ENCODE results near the gene HRAS. TPM values are rescaled to one million over a fixed set of nuclear protein-coding genes. Genes with fewer than 3 reads are reported as not detected.
A peak's percentile ranks its signal among the peaks of the same experiment; 100 is the strongest.

HRAS gene
- total RNA-seq, 1 donor from 2014 or later = 76.6 TPM

- H3K4me3 Mint-ChIP-seq = no peak overlapping the region
- intact Hi-C loops (cut with micrococcal nuclease) = loop anchor here (1.0 kb wide), 3 partner anchors 18 to 168 kb away; partner anchors contain the start of genes LRRC56 and PHRF1
- peaks cover 10% of the 10 kb centered on the region for H3K27me3 Mint-ChIP-seq (ENCODE audit: insufficient read depth)
- no peaks in the 10 kb centered on the region for H3K36me3 Mint-ChIP-seq (ENCODE audit: low read depth)
- H3K4me1 Mint-ChIP-seq (ENCODE audit: low read depth) = peaks cover 6% of the 10 kb centered on the region
- no peak for DNase-seq (ENCODE audit: low spot score)
- no peaks in the 10 kb centered on the region for H3K9me3 Mint-ChIP-seq
- no peak overlapping the region for H3K27ac Mint-ChIP-seq
Observed at GRCh38 chr11:555227-555779, 19.9 kb upstream of the HRAS start.

- Mint-ChIP-seq H3K4me1 (ENCODE audit: low read depth) (peaks cover under 1% of the 10 kb centered on the region), H3K4me3 (no peak overlapping the region), H3K9me3 (no peaks in the 10 kb centered on the region), H3K27me3 (ENCODE audit: insufficient read depth) (peaks cover 10% of the 10 kb centered on the region), H3K27ac (no peak overlapping the region), H3K36me3 (ENCODE audit: low read depth) (no peaks in the 10 kb centered on the region)
- DNase-seq (ENCODE audit: low spot score) = peak; percentile 71
- intact Hi-C loops (cut with micrococcal nuclease) = loop anchor here (1.0 kb wide), 4 partner anchors 17 to 169 kb away; partner anchors contain the start of genes LRRC56 and PHRF1
Observed at GRCh38 chr11:554428-555226, 19.3 kb upstream of the HRAS start.

GRCh38 chr11:553988-554340, 18.6 kb upstream of the HRAS start:
- peaks cover 11% of the 10 kb centered on the region for H3K27me3 Mint-ChIP-seq (ENCODE audit: insufficient read depth)
- H3K4me1 Mint-ChIP-seq (ENCODE audit: low read depth) = no peaks in the 10 kb centered on the region
- H3K9me3 Mint-ChIP-seq = no peaks in the 10 kb centered on the region
- intact Hi-C loops (cut with micrococcal nuclease) = loop anchor here (1.0 kb wide), 1 partner anchor 48 kb away; no protein-coding TSS in a partner anchor
- H3K27ac Mint-ChIP-seq = no peak overlapping the region
- no peak for DNase-seq (ENCODE audit: low spot score)
- H3K4me3 Mint-ChIP-seq = no peak overlapping the region
- no peaks in the 10 kb centered on the region for H3K36me3 Mint-ChIP-seq (ENCODE audit: low read depth)

- intact Hi-C loops (cut with micrococcal nuclease) = no loop called here
- Mint-ChIP-seq H3K27ac (no peak overlapping the region), H3K4me3 (no peak overlapping the region), H3K4me1 (ENCODE audit: low read depth) (no peaks in the 10 kb centered on the region), H3K9me3 (no peaks in the 10 kb centered on the region), H3K27me3 (ENCODE audit: insufficient read depth) (peaks cover 13% of the 10 kb centered on the region), H3K36me3 (ENCODE audit: low read depth) (no peaks in the 10 kb centered on the region)
- DNase-seq (ENCODE audit: low spot score) = no peak
Observed at GRCh38 chr11:553083-553987, 18.0 kb upstream of the HRAS start.

- Mint-ChIP-seq H3K27me3 (ENCODE audit: insufficient read depth) (peaks cover 6% of the 10 kb centered on the region), H3K9me3 (no peaks in the 10 kb centered on the region), H3K36me3 (ENCODE audit: low read depth) (no peaks in the 10 kb centered on the region), H3K4me1 (ENCODE audit: low read depth) (no peaks in the 10 kb centered on the region), H3K4me3 (no peak overlapping the region), H3K27ac (no peak overlapping the region)
- intact Hi-C loops (cut with micrococcal nuclease) = no loop called here
- DNase-seq (ENCODE audit: low spot score) = no peak
Observed at GRCh38 chr11:551596-551995, 16.2 kb upstream of the HRAS start.

- Mint-ChIP-seq H3K27ac (no peak overlapping the region), H3K4me3 (no peak overlapping the region), H3K4me1 (ENCODE audit: low read depth) (no peaks in the 10 kb centered on the region), H3K36me3 (ENCODE audit: low read depth) (no peaks in the 10 kb centered on the region), H3K9me3 (no peaks in the 10 kb centered on the region), H3K27me3 (ENCODE audit: insufficient read depth) (peaks cover 3% of the 10 kb centered on the region)
- DNase-seq (ENCODE audit: low spot score) = no peak
- intact Hi-C loops (cut with micrococcal nuclease) = no loop called here
Observed at GRCh38 chr11:551131-551530, 15.8 kb upstream of the HRAS start.

- H3K27ac Mint-ChIP-seq = no peak overlapping the region
- H3K27me3 Mint-ChIP-seq (ENCODE audit: insufficient read depth) = peaks cover 3% of the 10 kb centered on the region
Observed at GRCh38 chr11:550746-551085, 15.3 kb upstream of the HRAS start.

GRCh38 chr11:550021-550745, 14.8 kb upstream of the HRAS start:
- intact Hi-C loops (cut with micrococcal nuclease) = no loop called here
- no peak overlapping the region for H3K4me3 Mint-ChIP-seq
- H3K27ac Mint-ChIP-seq = no peak overlapping the region
- DNase-seq (ENCODE audit: low spot score) = no peak
- no peaks in the 10 kb centered on the region for H3K36me3 Mint-ChIP-seq (ENCODE audit: low read depth)
- peaks cover 3% of the 10 kb centered on the region for H3K27me3 Mint-ChIP-seq (ENCODE audit: insufficient read depth)
- H3K9me3 Mint-ChIP-seq = no peaks in the 10 kb centered on the region
- H3K4me1 Mint-ChIP-seq (ENCODE audit: low read depth) = no peaks in the 10 kb centered on the region

More at GRCh38 chr11:550746-551085, 15.3 kb upstream of the HRAS start:
- Mint-ChIP-seq H3K4me1 (ENCODE audit: low read depth) (no peaks in the 10 kb centered on the region), H3K36me3 (ENCODE audit: low read depth) (no peaks in the 10 kb centered on the region), H3K9me3 (no peaks in the 10 kb centered on the region), H3K4me3 (no peak overlapping the region)
- intact Hi-C loops (cut with micrococcal nuclease) = no loop called here
- no peak for DNase-seq (ENCODE audit: low spot score)

GRCh38 chr11:548700-549603, 13.6 kb upstream of the HRAS start:
- H3K27me3 Mint-ChIP-seq (ENCODE audit: insufficient read depth) = peaks cover 3% of the 10 kb centered on the region
- H3K36me3 Mint-ChIP-seq (ENCODE audit: low read depth) = no peaks in the 10 kb centered on the region
- no peak overlapping the region for H3K4me3 Mint-ChIP-seq

GRCh38 chr11:545171-545570, 9.8 kb upstream of the HRAS start:
- DNase-seq (ENCODE audit: low spot score) = no peak
- Mint-ChIP-seq H3K9me3 (no peaks in the 10 kb centered on the region), H3K4me3 (no peak overlapping the region), H3K27me3 (ENCODE audit: insufficient read depth) (peaks cover 3% of the 10 kb centered on the region), H3K36me3 (ENCODE audit: low read depth) (peaks cover 1% of the 10 kb centered on the region), H3K4me1 (ENCODE audit: low read depth) (no peaks in the 10 kb centered on the region), H3K27ac (no peak overlapping the region)
- intact Hi-C loops (cut with micrococcal nuclease) = no loop called here

More at GRCh38 chr11:548700-549603, 13.6 kb upstream of the HRAS start:
- no peak overlapping the region for H3K27ac Mint-ChIP-seq
- no peaks in the 10 kb centered on the region for H3K4me1 Mint-ChIP-seq (ENCODE audit: low read depth)
- intact Hi-C loops (cut with micrococcal nuclease) = no loop called here
- no peak for DNase-seq (ENCODE audit: low spot score)
- H3K9me3 Mint-ChIP-seq = no peaks in the 10 kb centered on the region

- H3K4me1 Mint-ChIP-seq (ENCODE audit: low read depth) = no peaks in the 10 kb centered on the region
- H3K4me3 Mint-ChIP-seq = no peak overlapping the region
- no peak overlapping the region for H3K27ac Mint-ChIP-seq
- no peak for DNase-seq (ENCODE audit: low spot score)
- H3K27me3 Mint-ChIP-seq (ENCODE audit: insufficient read depth) = peaks cover 3% of the 10 kb centered on the region
- H3K9me3 Mint-ChIP-seq = no peaks in the 10 kb centered on the region
- peaks cover 1% of the 10 kb centered on the region for H3K36me3 Mint-ChIP-seq (ENCODE audit: low read depth)
- intact Hi-C loops (cut with micrococcal nuclease) = no loop called here
Observed at GRCh38 chr11:544817-545166, 9.4 kb upstream of the HRAS start.

- Mint-ChIP-seq H3K4me3 (no peak overlapping the region), H3K4me1 (ENCODE audit: low read depth) (no peaks in the 10 kb centered on the region), H3K27ac (no peak overlapping the region)
Observed at GRCh38 chr11:541433-541885, 6.1 kb upstream of the HRAS start.

More at GRCh38 chr11:541433-541885, 6.1 kb upstream of the HRAS start:
- DNase-seq (ENCODE audit: low spot score) = no peak
- Mint-ChIP-seq H3K9me3 (no peaks in the 10 kb centered on the region), H3K27me3 (ENCODE audit: insufficient read depth) (no peaks in the 10 kb centered on the region), H3K36me3 (ENCODE audit: low read depth) (peaks cover 1% of the 10 kb centered on the region)
- intact Hi-C loops (cut with micrococcal nuclease) = no loop called here

Measured in activated T-helper 1 cell treated with anti-CD3 and anti-CD28 coated beads, Interleukin-12 subunit alpha, Interleukin-12 subunit beta, Interleukin-2, Interleukin-4 antibody, amounts not matched to agents 30 ng/mL and 10 ng/mL and 1 ng/mL, durations not matched to agents 14 hours and 24 hours and 36 hours (primary cell).